ENCODE measurements around the gene PFDN1. TPM values are rescaled to one million over a fixed set of nuclear protein-coding genes. Genes with fewer than 3 reads are reported as not detected.

Gene PFDN1
- total and polyA plus RNA-seq, 2 experiments from 2014 or later = 119 to 256 TPM

- H3K4me3 Mint-ChIP-seq = no peak overlapping the region
- TF ChIP-seq REST (IDR thresholded peaks at IDR 0.05; ENCODE audit: unreplicated experiment) (no peak), ZNF462 (CRISPR knock-in tag; IDR thresholded peaks at IDR 0.05) (no peak), CREB1 (CRISPR knock-in tag; IDR thresholded peaks at IDR 0.05; ENCODE audit: low read depth) (no peak), CTCF (conservative IDR thresholded peaks at IDR 0.05; ENCODE audit: low read depth in 2 of 2) (no peak), ZNF114 (CRISPR knock-in tag; IDR thresholded peaks at IDR 0.05) (no peak), POLR2AphosphoS5 (IDR thresholded peaks at IDR 0.05; ENCODE audit: low read depth) (no peak), ZNF331 (CRISPR knock-in tag; IDR thresholded peaks at IDR 0.05; ENCODE audit: low read depth) (no peak), EZH2phosphoT487 (IDR thresholded peaks at IDR 0.05; ENCODE audit: unreplicated experiment) (no peak), STAT1 (IDR thresholded peaks at IDR 0.05; ENCODE audit: unreplicated experiment) (no peak), EZH2 (IDR thresholded peaks at IDR 0.05; ENCODE audit: low read depth, unreplicated experiment) (no peak), JUNB (IDR thresholded peaks at IDR 0.05; ENCODE audit: unreplicated experiment) (no peak), NANOG (IDR thresholded peaks at IDR 0.05; ENCODE audit: borderline replicate concordance) (no peak), ETS1 (IDR thresholded peaks at IDR 0.05) (no peak)
- no peaks in the 10 kb centered on the region for H3K36me3 ChIP-seq (ENCODE audit: insufficient read depth)
- no peak overlapping the region for H3K27ac Mint-ChIP-seq
- H3K4me1 ChIP-seq (ENCODE audit: insufficient read depth) = peaks cover 12% of the 10 kb centered on the region
- H3K9me3 Mint-ChIP-seq = no peaks in the 10 kb centered on the region
- DNase-seq (ENCODE audit: low spot score) (no peak), ATAC-seq (no peak)
- no peaks in the 10 kb centered on the region for H3K27me3 ChIP-seq (ENCODE audit: insufficient read depth)
- no peak overlapping the region for H2AFZ ChIP-seq
- H3K27me3 Mint-ChIP-seq (ENCODE audit: insufficient read depth, low read depth, poor library complexity) = peaks cover 2% of the 10 kb centered on the region
- H3K4me2 ChIP-seq = no peak overlapping the region
- peaks cover 6% of the 10 kb centered on the region; the same call in 2 of the 3 replicates for H3K36me3 Mint-ChIP-seq (ENCODE audit: low read depth)
- H3F3A ChIP-seq (replicated peaks; ENCODE audit: low read depth) = no peaks in the 10 kb centered on the region
- no peaks in the 10 kb centered on the region for H3K9me2 ChIP-seq (ENCODE audit: insufficient read depth)
- H4K20me1 ChIP-seq (replicated peaks; ENCODE audit: insufficient read depth) = peaks cover 19% of the 10 kb centered on the region
- H3K4me3 ChIP-seq = no peak overlapping the region
- H3K27ac ChIP-seq (ENCODE audit: low read depth) = no peak overlapping the region
- peaks cover 11% of the 10 kb centered on the region for H3K4me1 Mint-ChIP-seq
- H3K79me2 ChIP-seq (replicated peaks; ENCODE audit: insufficient read depth) = peaks cover 58% of the 10 kb centered on the region
Observed at GRCh38 chr5:140252470-140253126, 50.3 kb downstream of the PFDN1 start.

All from GM23338 (cell line).